Smooth muscle cell (in vitro differentiated cells): ENCODE results near the gene KCNJ2. TPM values are rescaled to one million over a fixed set of nuclear protein-coding genes. Genes with fewer than 3 reads are reported as not detected.

Source experiments
- DNase-seq: peaks from one replicate; lab custom pipeline; 2025; ENCODE audit not compliant: unreplicated experiment; lab: John Stamatoyannopoulos, UW
- H2AFZ ChIP-seq: fragments of 200-600 bp; sonication (generic); 2 replicates; pipeline ENCODE4 v1.6.0; 2016; ENCODE audit warnings: antibody characterized with exemption, low read depth, mild to moderate bottlenecking
- H3F3A ChIP-seq: fragments of 200-600 bp; sonication (generic); 2 replicates; pipeline ENCODE4 v1.6.0; 2017; ENCODE audit warnings: antibody characterized with exemption, low read depth
- H3K27ac ChIP-seq: fragments of 200-600 bp; sonication (generic); 2 replicates; pipeline ENCODE4 v1.5.1; 2016; ENCODE audit warnings: low read depth, mild to moderate bottlenecking
- H3K27me3 ChIP-seq: fragments of 200-600 bp; sonication (generic); 2 replicates; pipeline ENCODE4 v1.6.1; 2016; ENCODE audit warnings: low read depth, mild to moderate bottlenecking
- H3K36me3 ChIP-seq: fragments of 200-600 bp; sonication (generic); 2 replicates; pipeline ENCODE4 v1.5.1; 2016; ENCODE audit warnings: low read depth
- H3K4me1 ChIP-seq: fragments of 200-600 bp; sonication (generic); 2 replicates; pipeline ENCODE4 v1.5.1; 2016; ENCODE audit warnings: low read depth
- H3K4me2 ChIP-seq: fragments of 200-600 bp; sonication (generic); 2 replicates; pipeline ENCODE4 v1.6.0; 2016; ENCODE audit warnings: mild to moderate bottlenecking
- H3K4me3 ChIP-seq: fragments of 200-600 bp; sonication (generic); 2 replicates; pipeline ENCODE4 v1.5.1; 2016; ENCODE audit warnings: mild to moderate bottlenecking
- H3K79me2 ChIP-seq: fragments of 200-600 bp; sonication (generic); 2 replicates; pipeline ENCODE4 v1.6.0; 2016; ENCODE audit warnings: low read depth, mild to moderate bottlenecking
- H3K9ac ChIP-seq: fragments of 200-600 bp; sonication (generic); 2 replicates; pipeline ENCODE4 v1.6.0; 2016; ENCODE audit warnings: low read depth
- H3K9me3 ChIP-seq: fragments of 200-600 bp; sonication (generic); replicated peaks from 2 replicates; pipeline ENCODE4 v1.5.1; 2016; ENCODE audit warnings: low read depth
- H4K20me1 ChIP-seq: fragments of 200-600 bp; sonication (generic); 2 replicates; pipeline ENCODE4 v1.6.0; 2016; ENCODE audit warnings: low read depth
- WGBS: methylation state at CpG from one replicate; pipeline ENCODE4 v1.1.7; 2016; ENCODE audit warnings: low lambda C conversion rate; 5-methylcytosine and 5-hydroxymethylcytosine counted together
- polyA plus RNA-seq: library from polyadenylated mRNA; unstranded; fragments of >200 nt; fragmentation: Nextera tagmentation; extraction: Ambion mirVana; gene quantifications from 2 replicates; pipeline ENCODE4 v1.2.1, GENCODE V29; 2016
- total RNA-seq: library from RNA; depleted of rRNA; stranded (reverse); fragments of >200 nt; gene quantifications from 2 replicates; pipeline ENCODE4 v1.2.3, GENCODE V29; 2014
- TF ChIP-seq, protein P1 (sequence below): fragments of 200-600 bp; sonication (generic); IDR thresholded peaks from 2 replicates; pipeline ENCODE4 v1.5.1; 2017; ENCODE audit warnings: borderline replicate concordance, mild to moderate bottlenecking, antibody characterized with exemption; ENCODE audit not compliant: insufficient read depth, poor library complexity, severe bottlenecking

Gene KCNJ2
- total and polyA plus RNA-seq, 2 experiments from 2014 or later: 0.06 to 1.8 TPM

DNA sequence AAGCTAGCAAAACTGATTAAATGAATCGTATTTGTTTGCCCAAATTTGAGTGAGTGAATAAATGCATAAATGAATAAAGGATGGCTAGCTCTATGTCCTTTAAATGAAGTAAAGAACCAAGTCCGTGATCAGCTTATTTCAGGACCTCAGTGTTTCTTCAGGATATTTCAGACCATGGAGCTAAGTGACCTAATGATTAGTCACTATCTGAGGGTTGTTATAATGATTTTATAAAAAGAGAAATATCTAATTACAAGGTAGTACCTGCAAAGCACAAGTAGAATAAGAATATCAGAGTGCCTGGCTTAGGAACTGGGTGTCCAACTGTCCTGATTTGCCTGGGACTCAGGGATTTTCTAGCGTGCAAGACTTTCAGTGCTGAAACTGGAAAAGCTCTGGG lies 12.5 kb downstream of the KCNJ2 start:
- Histone ChIP-seq H3K9me3 (no peaks in the 10 kb centered on the region), H3K36me3 (no peaks in the 10 kb centered on the region), H3K27me3 (peaks cover 9% of the 10 kb centered on the region), H3K4me2 (no peak overlapping the region), H3K4me3 (no peak overlapping the region), H3K79me2 (no peaks in the 10 kb centered on the region), H3K9ac (no peak overlapping the region), H3K27ac (no peak overlapping the region), H3K4me1 (no peaks in the 10 kb centered on the region), H4K20me1 (no peaks in the 10 kb centered on the region), H2AFZ (no peak overlapping the region), H3F3A (no peaks in the 10 kb centered on the region)
- TF ChIP-seq, protein P1, sequence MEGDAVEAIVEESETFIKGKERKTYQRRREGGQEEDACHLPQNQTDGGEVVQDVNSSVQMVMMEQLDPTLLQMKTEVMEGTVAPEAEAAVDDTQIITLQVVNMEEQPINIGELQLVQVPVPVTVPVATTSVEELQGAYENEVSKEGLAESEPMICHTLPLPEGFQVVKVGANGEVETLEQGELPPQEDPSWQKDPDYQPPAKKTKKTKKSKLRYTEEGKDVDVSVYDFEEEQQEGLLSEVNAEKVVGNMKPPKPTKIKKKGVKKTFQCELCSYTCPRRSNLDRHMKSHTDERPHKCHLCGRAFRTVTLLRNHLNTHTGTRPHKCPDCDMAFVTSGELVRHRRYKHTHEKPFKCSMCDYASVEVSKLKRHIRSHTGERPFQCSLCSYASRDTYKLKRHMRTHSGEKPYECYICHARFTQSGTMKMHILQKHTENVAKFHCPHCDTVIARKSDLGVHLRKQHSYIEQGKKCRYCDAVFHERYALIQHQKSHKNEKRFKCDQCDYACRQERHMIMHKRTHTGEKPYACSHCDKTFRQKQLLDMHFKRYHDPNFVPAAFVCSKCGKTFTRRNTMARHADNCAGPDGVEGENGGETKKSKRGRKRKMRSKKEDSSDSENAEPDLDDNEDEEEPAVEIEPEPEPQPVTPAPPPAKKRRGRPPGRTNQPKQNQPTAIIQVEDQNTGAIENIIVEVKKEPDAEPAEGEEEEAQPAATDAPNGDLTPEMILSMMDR: no peak
- 90% methylated on average over 3 of the region's 3 CpGs for whole genome bisulfite sequencing
- no peak for DNase-seq

DNA sequence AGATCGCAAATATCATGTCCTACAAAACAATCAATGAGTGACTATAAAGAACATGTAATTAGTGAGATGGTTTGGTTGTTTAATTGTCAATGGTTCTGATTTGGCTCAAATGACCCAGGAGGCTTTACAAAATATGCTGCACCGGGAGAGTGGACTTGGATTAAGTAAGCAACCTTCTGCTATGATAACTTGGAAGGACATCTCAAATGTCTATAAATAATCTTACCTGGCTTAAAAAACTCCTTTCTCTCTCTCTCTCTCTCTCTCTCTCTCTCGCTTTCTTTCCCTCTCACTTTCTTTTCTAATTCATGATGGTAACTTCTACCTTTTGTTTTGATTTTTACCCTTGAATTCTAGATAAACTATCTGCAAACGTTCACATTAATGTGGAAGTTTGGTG lies 14.2 kb downstream of the KCNJ2 start:
- H2AFZ ChIP-seq: no peak overlapping the region
- no peaks in the 10 kb centered on the region for H3K9me3 ChIP-seq
- H3K79me2 ChIP-seq: no peaks in the 10 kb centered on the region
- H3F3A ChIP-seq: no peaks in the 10 kb centered on the region
- no peak for DNase-seq
- H3K27ac ChIP-seq: no peak overlapping the region
- H3K4me1 ChIP-seq: no peaks in the 10 kb centered on the region
- H3K9ac ChIP-seq: no peak overlapping the region
- H4K20me1 ChIP-seq: no peaks in the 10 kb centered on the region
- 89% methylated on average over 4 of the region's 4 CpGs for WGBS
- no peaks in the 10 kb centered on the region for H3K36me3 ChIP-seq
- H3K4me3 ChIP-seq: no peak overlapping the region
- TF ChIP-seq, protein P1: no peak
- H3K27me3 ChIP-seq: no peaks in the 10 kb centered on the region
- no peak overlapping the region for H3K4me2 ChIP-seq

DNA sequence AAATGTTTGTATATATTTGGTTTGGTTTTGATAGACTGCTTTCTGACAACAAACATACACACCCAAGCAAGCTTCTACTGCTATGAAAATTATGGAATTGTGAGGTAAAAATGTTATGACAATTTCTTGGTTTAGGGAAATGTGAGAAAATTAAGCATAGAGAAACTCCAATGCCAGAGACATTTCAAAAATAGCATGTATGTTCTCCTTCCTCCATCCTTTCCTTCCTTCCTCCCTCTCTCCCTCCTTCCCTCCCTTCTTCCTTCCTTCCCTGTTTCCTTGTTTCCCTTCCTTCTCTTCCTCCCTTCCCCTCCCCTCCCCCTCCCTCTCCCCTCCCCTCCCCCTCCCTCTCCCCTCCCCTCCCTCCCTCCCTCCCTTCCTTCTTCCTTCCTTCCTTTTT lies 14.9 kb downstream of the KCNJ2 start:
- no peak for DNase-seq
- H3K4me2 ChIP-seq: no peak overlapping the region
- no peaks in the 10 kb centered on the region for H3F3A ChIP-seq
- H2AFZ ChIP-seq: no peak overlapping the region
- no peak overlapping the region for H3K9ac ChIP-seq
- H3K36me3 ChIP-seq: no peaks in the 10 kb centered on the region
- H3K27ac ChIP-seq: no peak overlapping the region
- TF ChIP-seq, protein P1: no peak
- no peaks in the 10 kb centered on the region for H3K9me3 ChIP-seq
- H4K20me1 ChIP-seq: no peaks in the 10 kb centered on the region
- H3K4me1 ChIP-seq: no peaks in the 10 kb centered on the region
- no peaks in the 10 kb centered on the region for H3K79me2 ChIP-seq
- H3K27me3 ChIP-seq: no peaks in the 10 kb centered on the region
- no peak overlapping the region for H3K4me3 ChIP-seq

DNA sequence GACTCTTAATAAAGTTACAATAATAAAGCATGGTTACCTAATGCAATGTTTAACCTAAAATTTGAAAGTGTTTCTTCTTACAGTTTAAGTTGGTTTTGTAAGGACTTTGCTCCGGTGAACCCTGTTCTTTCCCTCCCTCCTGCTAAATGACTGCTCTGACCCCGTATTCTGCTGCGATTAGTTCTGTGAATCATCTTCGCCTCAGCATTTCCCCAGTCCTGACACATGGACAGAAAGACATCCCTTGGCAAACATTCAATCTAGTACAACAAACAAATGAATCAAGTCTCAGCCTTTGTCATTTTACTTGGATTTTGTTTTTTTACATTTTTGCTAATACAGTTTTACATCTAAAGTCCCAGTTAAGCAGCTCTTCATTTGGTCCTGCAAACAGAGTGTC lies 15.4 kb downstream of the KCNJ2 start:
- TF ChIP-seq, protein P1: no peak
- Histone ChIP-seq H3F3A (no peaks in the 10 kb centered on the region), H3K79me2 (no peaks in the 10 kb centered on the region), H3K9ac (no peak overlapping the region), H3K4me2 (no peak overlapping the region), H4K20me1 (no peaks in the 10 kb centered on the region), H3K36me3 (no peaks in the 10 kb centered on the region), H3K9me3 (no peaks in the 10 kb centered on the region), H2AFZ (no peak overlapping the region), H3K27me3 (no peaks in the 10 kb centered on the region), H3K4me1 (no peaks in the 10 kb centered on the region), H3K27ac (no peak overlapping the region), H3K4me3 (no peak overlapping the region)
- DNase-seq: no peak
- 52% methylated on average over 4 of the region's 4 CpGs for WGBS
